Hepatocyte (in vitro differentiated cells): ENCODE results near the gene ATXN2. TPM values are rescaled to one million over a fixed set of nuclear protein-coding genes. Genes with fewer than 3 reads are reported as not detected.

Experiments
- DNase-seq: peaks from one replicate; pipeline ENCODE4 v3.0.0-alpha.2; 2016; ENCODE audit warnings: low spot score
- H2AFZ ChIP-seq: fragments of 200-600 bp; sonication (generic); 2 replicates; pipeline ENCODE4 v1.6.0; 2016; ENCODE audit warnings: antibody characterized with exemption, mild to moderate bottlenecking
- H3K27ac ChIP-seq: fragments of 200-600 bp; sonication (generic); 2 replicates; pipeline ENCODE4 v1.5.1; 2016; ENCODE audit warnings: mild to moderate bottlenecking
- H3K27me3 ChIP-seq: fragments of 200-600 bp; sonication (generic); 2 replicates; pipeline ENCODE4 v1.6.1; 2016
- H3K36me3 ChIP-seq: fragments of 200-600 bp; sonication (generic); replicated peaks from 2 replicates; pipeline ENCODE4 v1.5.1; 2016; ENCODE audit warnings: low read depth; ENCODE audit not compliant: insufficient read depth
- H3K4me1 ChIP-seq: fragments of 200-600 bp; sonication (generic); 2 replicates; pipeline ENCODE4 v1.5.1; 2016; ENCODE audit warnings: mild to moderate bottlenecking, moderate library complexity; ENCODE audit not compliant: insufficient read depth
- H3K4me2 ChIP-seq: fragments of 200-600 bp; sonication (generic); 2 replicates; pipeline ENCODE4 v1.6.0; 2016
- H3K4me3 ChIP-seq: fragments of 200-600 bp; sonication (generic); 2 replicates; pipeline ENCODE4 v1.5.1; 2016; ENCODE audit warnings: mild to moderate bottlenecking
- H3K79me2 ChIP-seq: fragments of 200-600 bp; sonication (generic); 2 replicates; pipeline ENCODE4 v1.6.0; 2017; ENCODE audit warnings: mild to moderate bottlenecking
- H3K9me2 ChIP-seq: fragments of 200-600 bp; sonication (generic); replicated peaks from 2 replicates; pipeline ENCODE4 v1.6.0; 2017; ENCODE audit warnings: mild to moderate bottlenecking; ENCODE audit not compliant: insufficient read depth
- H3K9me3 ChIP-seq: fragments of 200-600 bp; sonication (generic); 2 replicates; pipeline ENCODE4 v1.5.1; 2016; ENCODE audit warnings: low read depth, mild to moderate bottlenecking
- H4K20me1 ChIP-seq: fragments of 200-600 bp; sonication (generic); 2 replicates; pipeline ENCODE4 v1.6.0; 2016; ENCODE audit warnings: mild to moderate bottlenecking; ENCODE audit not compliant: insufficient read depth, poor library complexity, severe bottlenecking
- CTCF ChIP-seq: fragments of 200-600 bp; sonication (generic); IDR thresholded peaks from 2 replicates; pipeline ENCODE4 v1.5.1; 2016; ENCODE audit warnings: antibody characterized with exemption, mild to moderate bottlenecking; ENCODE audit not compliant: poor library complexity
- EZH2 ChIP-seq: fragments of 200-600 bp; sonication (generic); IDR thresholded peaks from 2 replicates; pipeline ENCODE4 v1.6.1; 2016; ENCODE audit warnings: antibody characterized with exemption, mild to moderate bottlenecking, borderline replicate concordance
- EZH2phosphoT487 ChIP-seq: fragments of 200-600 bp; sonication (generic); IDR thresholded peaks from one replicate; pipeline ENCODE4 v1.6.1; 2018; ENCODE audit warnings: antibody characterized with exemption, mild to moderate bottlenecking, low read depth, moderate library complexity; ENCODE audit not compliant: unreplicated experiment, severe bottlenecking
- WGBS: methylation state at CpG from one replicate; pipeline ENCODE4 v1.1.6; 2016; ENCODE audit warnings: low lambda C conversion rate; ENCODE audit errors: missing lambda C conversion rate; 5-methylcytosine and 5-hydroxymethylcytosine counted together
- polyA plus RNA-seq: library from polyadenylated mRNA; unstranded; fragments of >200 nt; fragmentation: Nextera tagmentation; extraction: Ambion mirVana; gene quantifications from 2 replicates; pipeline ENCODE4 v1.2.1, GENCODE V29; 2016
- total RNA-seq: library from RNA; depleted of rRNA; stranded (reverse); fragments of >200 nt; gene quantifications from 2 replicates; pipeline ENCODE4 v1.2.3, GENCODE V29; 2014

Gene ATXN2
- total and polyA plus RNA-seq, 2 experiments from 2014 or later: 36.9 to 47.9 TPM

GRCh38 chr12:111440631-111441030 lies 158.5 kb downstream of the ATXN2 start:
- TF ChIP-seq EZH2phosphoT487 (no peak), CTCF (no peak), EZH2 (no peak)
- Histone ChIP-seq H4K20me1 (no peaks in the 10 kb centered on the region), H2AFZ (no peak overlapping the region), H3K9me3 (no peaks in the 10 kb centered on the region), H3K9me2 (no peaks in the 10 kb centered on the region), H3K4me1 (no peaks in the 10 kb centered on the region), H3K4me3 (no peak overlapping the region), H3K79me2 (no peaks in the 10 kb centered on the region), H3K27me3 (no peaks in the 10 kb centered on the region), H3K36me3 (no peaks in the 10 kb centered on the region), H3K27ac (no peak overlapping the region), H3K4me2 (no peak overlapping the region)
- 97% methylated on average over 3 of the region's 3 CpGs for WGBS
- DNase-seq: no peak

- DNase-seq: no peak
- no peak overlapping the region for H3K4me2 ChIP-seq
- WGBS: 94% methylated on average over 8 of the region's 8 CpGs
- H3K9me3 ChIP-seq: no peaks in the 10 kb centered on the region
- peaks cover 2% of the 10 kb centered on the region for H3K4me1 ChIP-seq
- no peak overlapping the region for H3K27ac ChIP-seq
- H3K27me3 ChIP-seq: no peaks in the 10 kb centered on the region
- H2AFZ ChIP-seq: no peak overlapping the region
- no peak overlapping the region for H3K4me3 ChIP-seq
- H4K20me1 ChIP-seq: no peaks in the 10 kb centered on the region
- H3K36me3 ChIP-seq: no peaks in the 10 kb centered on the region
- no peak for TF ChIP-seq EZH2phosphoT487
- TF ChIP-seq EZH2: no peak
- TF ChIP-seq CTCF: no peak
- H3K9me2 ChIP-seq: no peaks in the 10 kb centered on the region
- no peaks in the 10 kb centered on the region for H3K79me2 ChIP-seq
These were observed 159.0 kb downstream of the ATXN2 start for GRCh38 chr12:111440152-111440551.

GRCh38 chr12:111439657-111440151 lies 159.4 kb downstream of the ATXN2 start:
- Histone ChIP-seq H3K79me2 (no peaks in the 10 kb centered on the region), H4K20me1 (no peaks in the 10 kb centered on the region)

More at GRCh38 chr12:111439657-111440151, 159.4 kb downstream of the ATXN2 start:
- no peak for DNase-seq
- Histone ChIP-seq H3K27me3 (no peaks in the 10 kb centered on the region), H3K4me2 (no peak overlapping the region), H3K4me1 (peaks cover 6% of the 10 kb centered on the region), H3K27ac (no peak overlapping the region), H3K9me3 (no peaks in the 10 kb centered on the region), H2AFZ (no peak overlapping the region), H3K9me2 (no peaks in the 10 kb centered on the region), H3K36me3 (no peaks in the 10 kb centered on the region), H3K4me3 (no peak overlapping the region)
- TF ChIP-seq CTCF (no peak), EZH2 (no peak), EZH2phosphoT487 (no peak)
- 95% methylated on average over 5 of the region's 5 CpGs for WGBS
